Fibroblast of skin of left quadriceps (primary cell): ENCODE measurements around the gene SLAMF9.

ENCODE experiments used
- DNase-seq, 2 experiments: peaks; one replicate each; pipeline ENCODE4 v3.0.0-alpha.2; 2013; ENCODE audit warnings: low read depth in 2 of 2

Gene SLAMF9

DNA sequence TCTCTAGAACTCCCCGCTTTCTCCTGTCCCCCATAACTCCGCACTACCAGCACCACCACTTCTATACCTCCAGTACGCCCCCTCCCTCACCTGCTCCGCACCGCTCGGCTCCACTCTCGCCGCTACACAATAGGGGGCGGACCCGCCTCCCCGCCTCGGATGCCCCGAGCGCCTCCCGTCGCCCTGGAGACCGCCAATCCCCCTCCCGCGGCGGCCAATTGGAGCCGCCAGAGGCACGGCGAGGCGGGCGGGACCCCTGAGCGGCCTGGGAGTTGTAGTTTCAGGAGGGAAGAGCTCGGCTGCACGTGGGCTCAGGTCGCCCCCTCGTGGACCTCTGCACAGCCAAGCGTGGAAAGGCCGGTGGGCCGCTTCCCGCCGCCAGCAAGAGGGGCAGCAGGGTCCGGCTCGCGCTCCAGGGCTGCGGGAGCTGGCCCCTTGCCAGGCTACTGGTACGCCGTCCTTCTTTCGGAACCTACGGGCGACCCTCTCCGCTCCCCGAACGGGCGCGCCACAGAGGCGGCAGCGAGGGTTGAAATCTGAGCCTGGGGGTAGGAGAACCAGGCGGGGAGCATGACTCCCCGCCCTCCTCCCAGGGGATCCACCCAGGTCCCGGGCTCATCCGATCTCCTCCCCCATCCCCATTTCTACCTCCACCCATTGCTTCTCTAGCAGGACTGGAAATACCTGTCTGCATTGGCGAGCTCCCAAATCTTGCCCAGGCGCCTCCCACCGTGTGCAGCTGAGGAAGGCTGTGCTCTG is 8.4 kb downstream of the SLAMF9 start, which contains the start of gene IGSF9:
IGSF9 (minus strand) TSS at position 131 of the 759 bp plus-strand sequence. CDS start 2,159 bp downstream, outside the sequence.
- DNase-seq: peak; percentile 51 to 59

DNA sequence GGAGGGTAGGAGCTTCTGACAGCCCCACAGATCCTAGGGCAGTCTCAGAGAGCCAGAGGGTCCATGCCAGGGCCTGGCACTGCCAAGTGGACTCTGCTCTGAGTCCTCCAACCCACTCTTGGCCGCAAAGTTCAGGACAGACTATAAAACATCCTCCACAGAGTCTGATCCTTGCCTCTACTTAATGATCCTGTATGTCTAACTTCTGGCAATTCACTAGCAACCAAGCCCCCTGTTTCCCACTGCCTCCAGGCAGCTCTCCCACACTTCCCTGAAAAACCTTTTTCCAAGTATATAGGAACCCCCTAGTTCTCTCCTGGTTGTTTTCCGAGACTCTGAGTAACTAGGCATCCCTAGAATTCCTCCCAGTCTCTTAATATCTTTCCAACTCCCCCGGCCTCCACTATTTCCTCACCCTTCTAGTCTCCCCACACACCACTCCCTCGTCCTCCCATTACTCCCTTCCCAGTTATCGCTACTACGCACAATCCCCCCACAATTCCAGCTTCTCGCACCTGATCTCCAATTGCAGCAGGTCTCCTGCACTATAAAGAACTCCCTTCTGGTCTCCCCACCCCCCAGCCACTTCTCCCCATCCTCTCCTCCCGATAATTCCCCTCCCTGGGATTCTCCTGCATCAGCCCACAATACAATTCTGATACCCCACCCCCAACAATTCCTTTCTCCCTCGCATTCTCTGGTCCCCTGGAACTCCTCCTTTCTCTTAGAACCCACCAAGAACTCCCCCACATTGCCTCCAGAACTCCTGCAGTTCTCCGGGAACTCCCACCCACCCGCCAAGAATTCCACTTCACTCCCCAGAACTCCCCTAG is 9.2 kb downstream of the SLAMF9 start:
- DNase-seq: no peak

DNA sequence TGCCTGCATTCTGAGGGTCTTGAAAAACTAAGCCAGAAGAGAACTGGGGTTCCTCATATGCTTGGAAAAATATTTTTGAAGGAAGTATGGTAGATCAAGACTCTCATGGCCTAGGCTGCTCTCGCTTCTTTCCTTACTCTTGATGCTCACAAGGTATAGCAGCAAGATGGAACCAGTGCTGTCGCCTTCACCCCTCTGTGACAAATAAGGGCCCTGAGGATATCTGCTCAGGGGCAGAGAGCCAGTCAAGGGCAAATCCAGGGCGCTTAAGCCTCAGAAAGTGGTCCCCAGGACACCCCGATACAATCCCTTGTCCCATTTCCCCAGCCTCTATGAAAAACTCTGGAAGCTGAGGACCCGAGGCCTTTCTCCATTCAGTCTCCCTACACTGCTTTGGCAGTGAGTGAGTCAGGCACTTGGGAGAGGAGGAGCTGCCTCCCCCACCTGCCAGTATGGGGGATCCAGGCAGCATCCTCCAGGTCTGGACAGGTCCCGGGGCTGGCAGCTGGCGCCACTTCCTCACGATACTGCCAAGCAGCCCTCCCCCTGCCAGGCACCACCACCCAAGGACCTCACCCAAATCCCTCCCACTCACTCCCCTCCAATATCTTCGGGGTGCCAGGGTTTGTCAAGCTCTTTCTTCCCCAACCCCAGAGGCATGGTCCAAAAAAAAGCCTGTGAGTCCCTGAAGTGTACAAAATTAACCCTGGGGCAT is 10.0 kb downstream of the SLAMF9 start:
- DNase-seq: no peak

DNA sequence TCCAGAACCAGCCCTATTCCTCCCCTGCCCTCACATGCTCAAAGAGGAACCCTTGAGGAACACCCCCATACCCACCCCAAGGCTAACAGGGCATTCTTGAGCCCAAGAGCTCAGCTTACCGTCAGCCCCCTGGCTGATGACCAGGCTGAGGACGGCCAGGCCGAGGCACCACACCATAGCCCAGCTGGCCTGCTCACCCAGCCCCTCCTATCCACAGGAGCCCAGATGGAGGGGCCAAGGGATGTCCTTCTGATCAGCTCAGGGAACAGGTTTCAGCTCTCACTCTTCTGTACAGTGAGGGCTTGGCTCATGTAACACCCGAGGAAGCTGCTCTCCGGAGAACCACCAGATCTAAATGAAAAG is 10.8 kb downstream of the SLAMF9 start:
- DNase-seq: no peak

DNA sequence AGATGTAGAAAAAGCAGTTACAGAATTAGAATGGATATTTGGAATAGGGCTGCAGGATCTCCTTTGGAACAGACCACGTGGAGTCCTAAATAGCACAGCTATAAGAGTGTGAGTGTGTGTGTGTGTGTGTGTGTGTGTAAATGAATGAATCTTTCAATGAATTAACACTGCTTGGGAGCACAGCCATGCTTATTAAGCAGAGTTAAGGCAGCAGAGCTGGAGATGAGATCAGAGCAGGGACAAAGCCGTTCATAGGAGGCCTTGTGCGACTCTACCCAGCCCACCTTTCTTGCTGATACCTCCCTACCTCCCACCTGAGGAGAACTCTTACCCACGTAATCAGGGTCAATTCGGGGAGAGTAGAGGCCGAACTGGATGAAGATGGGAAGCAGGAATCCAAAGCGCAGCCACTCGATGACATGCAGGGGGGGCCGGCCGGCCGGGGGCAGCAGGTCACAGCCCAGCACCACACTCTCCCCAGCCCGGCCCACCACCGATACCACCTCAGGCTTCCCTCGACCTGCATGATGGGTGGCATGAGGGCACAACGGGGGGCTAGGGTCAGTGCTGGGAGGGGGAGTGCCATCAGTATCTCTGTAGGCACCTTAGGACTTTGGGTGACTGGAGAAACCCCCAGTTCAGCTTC is 11.3 kb downstream of the SLAMF9 start:
- no peak for DNase-seq

DNA sequence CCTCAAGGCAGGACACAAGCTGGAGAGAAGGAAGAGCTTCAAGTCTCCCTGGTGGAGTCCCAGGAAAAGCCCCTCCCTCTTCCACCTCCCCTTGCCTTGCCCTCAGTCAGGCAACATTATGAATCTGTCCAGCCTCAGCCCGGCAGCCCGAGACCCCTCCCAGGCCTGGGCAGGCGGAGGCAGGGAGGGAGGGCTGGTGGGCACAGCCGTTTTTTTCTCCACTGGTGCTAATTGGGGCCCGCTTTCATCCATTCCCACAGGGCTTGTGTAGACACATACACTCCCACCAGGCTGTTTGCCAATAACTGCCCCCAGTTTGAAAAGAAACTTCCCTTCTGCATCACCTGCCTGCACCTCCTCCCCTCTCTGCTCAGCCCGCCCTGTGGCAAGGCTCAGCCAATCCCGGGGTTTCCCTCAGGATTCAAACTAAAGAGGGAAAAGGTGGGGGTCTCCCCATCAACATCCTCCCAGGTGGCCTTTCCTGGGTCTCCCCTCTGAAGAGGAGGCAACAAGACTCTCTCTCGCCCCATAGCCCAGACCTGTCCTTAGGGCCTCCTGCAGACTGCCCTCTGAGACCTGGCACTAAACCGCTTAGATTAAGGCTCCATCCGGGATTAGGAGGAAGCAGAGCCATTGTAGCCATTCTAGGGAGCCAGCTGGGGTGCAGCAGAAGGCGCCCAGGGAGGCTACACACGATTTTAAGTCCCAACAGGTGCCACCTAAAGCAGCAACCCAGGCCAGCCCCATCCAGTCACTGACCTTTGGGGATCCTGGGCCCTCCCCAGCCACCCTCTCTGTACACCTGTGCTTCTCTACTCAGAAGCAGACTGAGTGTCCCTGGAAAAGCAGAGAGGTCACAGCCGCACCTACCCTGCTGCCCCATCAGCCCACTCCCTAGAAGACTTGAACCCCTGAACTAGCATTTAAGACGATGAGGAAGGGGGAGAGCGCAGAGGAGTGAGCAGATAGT is 12.2 kb downstream of the SLAMF9 start:
- no peak for DNase-seq

DNA sequence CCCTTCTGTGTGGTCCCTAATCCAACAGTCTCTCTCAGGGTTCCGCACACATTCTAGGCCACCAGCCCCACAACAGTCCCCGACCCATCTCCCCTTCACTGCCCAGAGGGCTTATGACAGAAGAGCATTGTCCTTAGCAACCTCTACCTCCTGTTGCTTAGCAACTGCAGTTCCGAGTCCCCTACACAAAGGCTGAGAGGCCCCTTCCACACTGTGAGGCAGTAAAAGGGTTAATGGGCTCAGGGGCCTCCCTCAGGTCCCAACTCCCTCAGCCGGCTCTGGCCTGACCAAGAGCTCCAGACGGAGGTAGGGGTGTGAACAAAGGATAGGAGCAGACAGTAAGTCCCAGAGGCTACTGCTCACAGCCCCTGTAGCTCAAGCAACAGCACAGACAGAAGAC is 12.9 kb downstream of the SLAMF9 start:
- no peak for DNase-seq

DNA sequence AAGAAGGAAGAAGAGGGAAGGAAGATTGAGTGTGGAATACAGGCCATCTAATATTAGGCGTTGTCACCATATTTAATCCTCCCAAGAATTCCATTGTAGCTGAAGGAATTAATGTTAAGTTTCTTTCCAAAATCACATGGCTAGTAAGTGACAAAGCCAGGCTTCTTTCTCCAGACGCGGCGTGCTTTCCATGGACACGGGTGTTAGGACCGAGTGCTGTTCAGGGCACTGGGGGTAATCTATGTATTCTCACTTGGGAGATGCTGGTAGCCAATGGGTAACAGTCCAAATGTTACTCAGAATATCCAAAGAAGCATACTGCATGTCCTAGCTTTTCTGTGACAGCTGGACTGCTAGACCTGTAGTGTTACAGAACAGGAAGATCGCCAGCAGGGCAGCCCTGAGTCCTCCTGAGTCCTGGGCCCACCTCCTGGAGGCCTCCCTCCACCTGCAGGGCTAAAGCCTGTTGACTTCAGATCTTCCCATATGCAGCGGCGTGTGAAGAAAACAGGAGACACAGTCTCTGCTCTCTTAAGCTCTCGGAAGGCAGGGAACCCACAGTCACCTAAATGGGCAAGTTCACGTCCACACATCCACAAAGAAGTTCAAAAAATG is 13.9 kb downstream of the SLAMF9 start:
- no peak for DNase-seq

DNA sequence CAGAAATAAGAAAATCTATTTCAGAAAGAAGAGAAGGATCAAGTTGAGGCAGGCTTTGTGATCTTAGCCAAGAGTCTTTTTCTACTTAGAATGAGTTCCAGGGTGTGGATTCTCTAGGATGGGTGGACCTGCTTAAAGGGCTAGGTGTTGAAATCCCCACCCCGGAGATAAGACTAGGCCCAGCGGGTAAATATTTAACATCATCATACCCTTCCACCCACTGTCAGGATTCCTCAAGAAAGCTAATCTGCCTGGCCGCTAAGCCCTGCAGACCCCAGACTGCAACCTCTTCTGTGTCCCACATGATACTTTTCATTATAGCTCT is 14.4 kb downstream of the SLAMF9 start:
- no peak for DNase-seq

DNA sequence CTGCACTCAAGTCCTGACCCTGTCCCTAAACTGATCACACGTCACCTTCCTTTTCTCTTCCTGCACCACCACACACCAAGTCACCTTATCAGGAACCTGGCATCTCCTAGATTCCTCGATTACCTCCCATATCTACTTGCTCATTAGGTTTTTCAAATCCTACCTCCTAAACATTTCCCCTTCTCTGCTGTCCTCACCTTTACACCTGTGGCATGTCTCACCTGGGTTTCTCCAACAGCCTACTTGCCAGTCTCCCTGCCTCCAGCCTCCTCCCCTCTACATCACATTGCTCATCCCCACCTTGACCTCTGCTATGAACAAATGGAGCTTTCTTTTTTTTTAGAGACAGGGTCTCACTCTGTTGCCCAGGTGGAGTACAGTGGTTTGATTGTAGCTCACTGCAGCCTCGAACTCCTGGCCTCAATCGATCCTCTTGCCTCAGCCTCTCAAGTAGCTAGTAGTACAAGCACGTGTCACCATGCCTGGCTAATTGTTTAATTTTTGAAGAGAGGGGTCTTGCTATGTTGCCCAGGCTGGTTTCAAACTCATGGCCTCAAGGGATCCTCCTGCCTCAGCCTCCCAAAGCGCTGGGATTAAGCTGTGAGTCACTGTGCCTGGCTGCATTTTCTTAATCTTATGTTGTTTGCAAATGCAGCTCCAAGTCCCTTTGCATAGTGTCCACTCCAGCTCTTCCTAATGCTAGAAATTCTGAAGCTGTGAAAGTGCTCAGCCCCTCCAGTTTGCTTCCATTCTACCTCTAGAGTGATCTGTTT is 14.9 kb downstream of the SLAMF9 start:
- DNase-seq: no peak

DNA sequence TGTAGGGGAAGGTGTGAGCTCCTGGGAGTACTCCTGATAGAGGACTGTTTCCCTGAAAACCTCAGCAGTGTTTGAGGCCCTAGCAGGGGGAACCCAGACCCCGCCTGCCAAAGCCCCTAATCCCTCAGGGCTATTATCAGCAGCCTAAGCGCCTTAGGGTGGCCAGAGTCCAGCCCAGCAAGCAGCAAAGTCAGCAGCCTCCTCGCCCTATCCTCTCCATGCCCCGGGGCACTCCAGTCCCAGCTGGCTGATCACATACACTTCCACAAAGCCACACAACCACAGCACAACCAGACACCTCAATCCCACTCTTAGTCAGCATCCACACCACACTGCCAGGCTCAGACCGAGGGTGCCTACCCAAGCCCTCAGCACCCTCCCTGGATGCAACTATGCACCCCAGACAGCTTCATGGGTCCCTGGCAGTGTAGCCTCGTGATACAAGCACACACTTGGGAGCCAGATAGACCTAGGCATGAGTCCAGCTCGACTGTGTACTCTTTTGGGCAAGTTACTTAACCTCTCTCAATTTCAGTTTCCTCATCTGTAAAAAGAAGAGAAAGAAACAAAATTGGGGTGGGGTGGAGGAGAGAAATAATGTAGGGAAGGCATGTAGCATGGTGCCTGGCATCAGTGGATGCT is 15.7 kb downstream of the SLAMF9 start:
- no peak for DNase-seq

DNA sequence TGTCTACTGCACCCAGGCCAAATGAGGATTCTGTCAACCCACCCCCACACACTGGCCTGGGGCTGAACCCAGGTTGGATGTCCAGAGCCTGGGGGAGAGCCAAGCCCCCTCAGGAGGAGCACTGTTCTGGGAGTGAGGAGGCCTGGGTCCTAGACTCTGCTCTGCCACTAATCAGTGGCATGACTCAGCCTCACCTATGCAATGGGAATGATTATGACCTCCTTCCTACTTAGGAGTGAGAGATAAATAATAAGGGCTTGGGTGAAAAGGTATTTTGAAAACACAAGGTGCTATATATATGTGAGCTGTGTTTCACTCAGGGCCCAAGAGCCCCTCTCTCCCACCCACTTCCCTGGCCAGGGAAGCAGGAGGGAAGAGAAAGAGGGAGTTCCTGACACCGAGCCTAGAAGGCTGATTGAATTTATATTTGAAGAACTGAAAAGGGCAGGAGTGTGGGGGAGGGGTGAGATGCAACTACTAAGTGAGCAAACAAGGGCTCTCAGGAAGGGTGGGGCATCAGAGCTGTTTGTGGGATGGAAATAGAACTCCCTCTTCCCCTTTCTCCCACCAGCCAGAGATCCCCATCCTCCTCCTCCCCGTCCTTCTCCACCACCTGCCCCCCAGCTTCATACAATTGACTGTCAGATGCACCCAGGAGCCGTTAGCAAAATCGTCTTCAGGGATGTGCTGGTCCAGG is 16.8 kb downstream of the SLAMF9 start:
- no peak for DNase-seq

DNA sequence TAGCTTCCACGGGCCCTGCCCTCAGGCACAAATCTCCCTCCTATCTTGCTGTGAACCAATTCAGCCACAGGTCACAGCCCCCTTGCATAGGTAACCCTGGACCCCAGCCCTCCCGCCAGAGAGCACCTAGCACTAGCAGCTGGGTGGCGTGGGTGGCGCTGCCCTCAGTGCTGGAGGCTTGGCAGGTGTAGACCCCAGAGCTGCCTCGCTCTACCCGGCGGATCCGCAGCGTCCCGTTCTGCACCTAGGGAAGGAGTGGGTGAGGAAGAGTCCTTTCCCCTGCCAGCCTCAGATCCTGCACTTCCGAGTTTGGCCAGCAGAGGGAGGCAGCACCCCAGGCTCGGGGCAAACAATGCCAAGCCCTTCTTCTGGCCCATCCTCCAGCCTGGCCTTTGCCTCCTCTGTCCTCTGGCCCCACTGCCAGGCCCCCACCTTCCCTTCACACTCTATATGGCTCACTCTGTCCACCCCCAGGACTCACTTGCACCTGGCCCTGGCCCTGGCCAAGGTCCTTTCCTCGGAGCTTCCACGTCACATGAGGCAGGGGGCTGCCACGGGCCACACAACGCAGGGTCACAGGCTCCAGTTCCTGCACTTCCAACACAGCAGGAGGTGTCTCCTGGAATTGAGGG is 17.6 kb downstream of the SLAMF9 start:
- no peak for DNase-seq

DNA sequence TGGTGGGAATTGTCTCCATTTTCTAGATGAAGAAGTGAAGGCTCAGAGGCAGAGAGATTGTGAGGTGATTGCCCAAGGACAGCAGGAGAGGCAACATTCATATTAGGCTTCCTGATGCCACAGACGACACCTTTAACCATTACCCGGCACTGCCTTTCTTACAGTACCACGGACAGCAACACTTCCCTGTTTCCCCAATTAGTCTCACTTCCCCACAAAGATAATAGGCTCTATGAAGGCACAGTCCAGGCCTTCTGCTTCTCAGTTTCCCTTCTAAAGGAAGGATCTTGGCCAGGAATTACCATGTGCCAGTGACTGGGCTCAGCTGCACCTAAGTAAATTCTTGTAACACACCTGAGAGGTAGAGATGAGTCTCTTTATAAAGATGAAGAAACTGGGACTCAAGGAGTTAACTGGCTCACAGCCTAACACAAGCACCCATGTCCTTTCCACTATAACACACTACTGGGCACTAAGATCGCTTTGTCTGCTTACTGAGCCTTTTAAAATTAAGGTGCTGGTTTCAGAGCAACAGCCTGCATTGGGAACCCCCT is 18.2 kb downstream of the SLAMF9 start:
- DNase-seq: no peak

DNA sequence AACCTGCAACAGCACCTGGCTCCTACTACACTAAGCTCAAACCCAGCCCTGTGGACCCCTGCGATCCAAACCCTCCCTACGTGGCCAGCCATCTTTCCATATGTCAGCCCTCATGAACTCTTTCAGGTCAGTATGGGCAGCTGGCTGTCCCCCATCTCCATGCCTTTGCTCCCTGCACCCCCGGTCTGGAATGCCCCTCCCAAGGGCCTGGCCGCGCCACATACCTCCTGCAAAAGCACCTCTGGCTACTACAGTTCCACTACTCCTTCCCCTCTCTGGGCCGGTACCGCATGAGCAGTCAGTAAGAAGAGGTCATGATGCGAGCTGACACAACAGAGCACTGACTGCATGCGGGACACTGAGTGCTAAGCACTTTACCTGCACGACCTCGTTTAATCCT is 18.7 kb downstream of the SLAMF9 start:
- no peak for DNase-seq

DNA sequence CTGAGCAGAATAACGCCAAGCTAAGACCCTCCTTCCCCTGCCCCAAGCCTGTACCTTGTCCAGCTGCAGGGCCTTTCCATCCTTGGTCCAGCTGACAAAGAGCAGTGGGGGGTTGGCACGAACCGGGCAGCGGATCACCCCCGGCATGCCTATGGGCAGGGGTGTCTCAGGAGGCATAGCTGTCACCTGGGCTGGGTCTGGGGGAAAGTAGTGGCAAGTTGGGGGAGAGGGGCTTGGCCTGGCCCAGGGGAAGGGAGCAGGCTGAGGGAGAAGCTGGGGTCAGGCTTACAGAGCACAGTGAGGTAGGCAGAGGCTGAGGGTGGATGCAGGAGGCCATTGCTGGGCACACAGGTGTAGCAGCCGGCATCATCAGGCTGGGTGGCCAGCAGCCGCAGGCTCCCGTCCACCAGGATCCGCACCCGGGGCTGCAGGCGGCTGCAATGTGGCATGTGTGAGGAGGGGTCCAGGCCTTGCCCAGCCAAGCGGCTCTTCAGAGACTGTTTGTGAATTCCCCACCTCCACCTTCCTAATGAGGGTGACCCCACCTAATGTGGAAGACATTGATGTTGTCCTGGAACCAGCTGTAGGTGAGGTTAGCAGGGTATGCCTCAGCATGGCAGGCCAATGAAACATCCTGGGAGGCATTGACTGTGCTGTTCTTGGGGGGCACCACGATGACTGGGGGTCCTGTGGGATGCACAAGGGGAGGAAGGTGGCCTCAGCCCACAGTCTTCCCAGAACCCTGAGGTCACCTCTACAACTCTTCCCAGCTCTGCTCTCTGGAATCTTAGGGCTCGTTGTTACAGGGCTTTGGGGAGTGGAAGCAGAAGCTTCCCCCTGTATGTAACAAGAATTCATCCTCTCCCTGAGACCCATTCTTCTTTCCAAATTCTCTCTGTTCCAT is 19.6 kb downstream of the SLAMF9 start:
- no peak for DNase-seq

DNA sequence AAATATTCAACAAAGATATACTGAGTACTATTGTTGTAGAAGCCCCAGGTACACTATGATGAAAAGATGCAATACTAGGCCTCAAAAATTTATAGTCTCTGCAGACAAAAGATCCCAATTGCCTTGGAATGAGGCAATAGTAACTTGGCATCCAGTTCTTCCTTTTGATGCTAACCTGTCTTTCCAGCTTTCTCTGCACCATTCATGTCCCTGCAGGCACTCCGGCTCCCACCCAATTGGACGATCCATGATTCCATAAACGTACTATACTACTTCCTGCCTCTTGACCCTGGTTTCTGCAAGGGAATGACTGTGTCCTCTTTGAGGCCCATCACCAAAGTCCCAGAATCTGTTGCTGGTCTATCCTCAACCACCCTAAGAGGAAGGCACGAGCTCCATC is 20.7 kb downstream of the SLAMF9 start:
- no peak for DNase-seq
